Ovary (tissue), 9 donors: ENCODE data around the gene EMC8. TPM values are rescaled to one million over a fixed set of nuclear protein-coding genes. Genes with fewer than 3 reads are reported as not detected.
"Not testable (repeated sequence)": the region's sequence is repeated elsewhere in the genome, so short reads cannot be mapped to it uniquely, and the experiment has no call there.

Source experiments
- DNase-seq, 5 donors: peaks; one replicate each; pipeline ENCODE4 v3.0.0-alpha.2; 2019 to 2020
- H3K27ac ChIP-seq, 2 donors: fragments of 200-600 bp; one replicate each; pipeline versions ENCODE4 v1.5.1 to v1.8.0; 2019 to 2022
- H3K27me3 ChIP-seq: fragments of 200-600 bp; one replicate; pipeline ENCODE4 v1.8.0; 2022
- H3K36me3 ChIP-seq: fragments of 200-600 bp; sonication (generic); one replicate; pipeline ENCODE4 v1.5.1; 2019
- H3K4me1 ChIP-seq: one replicate; pipeline ENCODE4 v1.8.1; 2013; ENCODE audit warnings: mild to moderate bottlenecking, moderate library complexity; ENCODE audit not compliant: insufficient read depth
- H3K4me3 ChIP-seq: fragments of 200-600 bp; sonication (generic); one replicate; pipeline ENCODE4 v1.5.1; 2017
- H3K9me3 ChIP-seq, 2 donors: fragments of 200-600 bp in 1 of 2; sonication (generic) in 1 of 2; one replicate each; pipeline versions ENCODE4 v1.5.1 to v1.8.1; 2013 to 2019; ENCODE audit warnings: mild to moderate bottlenecking in 1 of 2, moderate library complexity in 1 of 2
- EP300 ChIP-seq: sonication (generic); formaldehyde crosslinking; IDR thresholded peaks from one replicate; pipeline ENCODE4 v1.6.1; 2017; ENCODE audit warnings: antibody characterized with exemption
- POLR2A ChIP-seq: fragments of 450-650 bp; IDR thresholded peaks from one replicate; pipeline ENCODE4 v1.6.1; 2017; ENCODE audit warnings: antibody characterized with exemption, mild to moderate bottlenecking, moderate library complexity
- WGBS, 3 donors: extraction: QIAGEN DNeasy Blood & Tissue Kit in 1 of 3; methylation state at CpG; one replicate each; pipeline versions ENCODE4 v1.1.5 to v1.1.7; 2013 to 2017; 5-methylcytosine and 5-hydroxymethylcytosine counted together
- intact Hi-C, 4 donors: fragments of 100-400 bp; cut with DNase I; formaldehyde crosslinking; loops; one replicate each; pipeline versions ENCODE4 v1.11.0 to v1.15.1; 2022 to 2023
- polyA plus RNA-seq, 2 donors: library from polyadenylated mRNA; stranded (reverse); fragments of 200-250 nt in 1 of 2; fragments of 350-450 nt in 1 of 2; fragmentation: Illumina TruSeq in 1 of 2; extraction: RNeasy Lipid Tissue Mini Kit (QIAGEN cat#74804) in 1 of 2; gene quantifications; one replicate each; pipeline ENCODE4 v1.2.3, GENCODE V29; 2013 to 2014
- total RNA-seq, 7 donors: library from RNA; depleted of rRNA in 2 of 7; stranded (reverse); fragments of >200 nt in 2 of 7; fragmentation: NEBNext Ultra II Directional in 3 of 7; extraction: Animal tissue kit (Norgen Biotek cat#: 25700) in 3 of 7; gene quantifications; one replicate each; pipeline versions ENCODE4 v1.1.0 to v1.2.4, GENCODE V29; 2016 to 2023
- TF ChIP-seq, protein P1 (sequence below), 3 donors: fragments of 450-650 bp in 2 of 3; fragments of 200-600 bp in 1 of 3; IDR thresholded peaks; one replicate each; pipeline versions ENCODE4 v1.5.1 to v1.8.0; 2016 to 2022; ENCODE audit warnings: antibody characterized with exemption in 3 of 3, mild to moderate bottlenecking in 1 of 3
- donor health status: DM: no; HTN: no; CAD: no; lungs with moderate emphysema.
- donor health status: DM: no; HTN: no; CAD: no.
- donor health status: Bipolar disorder and iron deficiency.
- donor health status: DM: yes; HTN: yes; CAD: no.
- donor health status: DM: no; HTN: no; CAD: no.
- donor health status: DM: yes; HTN: yes; CAD: no.

EMC8 gene
- total and polyA plus RNA-seq, 9 donors: 9.4 to 32.5 (median 20.2) TPM

DNA sequence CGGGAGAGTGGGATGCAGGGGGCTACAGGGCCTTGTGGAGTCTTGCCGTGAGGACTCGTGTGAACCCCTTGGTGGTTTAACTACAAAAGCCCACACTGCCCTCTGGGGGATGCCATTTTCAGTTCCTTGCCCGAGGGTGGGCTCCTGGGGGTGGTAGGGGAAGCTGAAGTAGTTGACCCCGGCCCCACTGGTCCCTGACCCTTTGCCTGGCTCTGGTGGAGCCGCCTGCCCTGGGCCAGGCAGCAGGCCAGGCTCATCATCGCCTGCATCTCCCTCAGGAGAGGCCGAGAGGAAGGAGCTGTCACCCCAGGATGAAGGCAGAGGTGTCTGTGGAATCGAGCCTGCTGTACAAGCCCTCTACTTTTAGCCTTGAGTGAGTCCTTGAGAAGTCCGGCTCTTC lies 10.3 kb upstream of the EMC8 start:
- DNase-seq: no peak
- no peak for TF ChIP-seq POLR2A
- Histone ChIP-seq H3K4me1 (no peaks in the 10 kb centered on the region), H3K27me3 (no peaks in the 10 kb centered on the region), H3K4me3 (no peak overlapping the region), H3K36me3 (no peaks in the 10 kb centered on the region), H3K27ac (no peak overlapping the region), H3K9me3 (no peaks in the 10 kb centered on the region)
- WGBS, 3 donors: 50 to 52% (median 51%) methylated on average over 10 of the region's 10 CpGs
- intact Hi-C loops: no loop called here

DNA sequence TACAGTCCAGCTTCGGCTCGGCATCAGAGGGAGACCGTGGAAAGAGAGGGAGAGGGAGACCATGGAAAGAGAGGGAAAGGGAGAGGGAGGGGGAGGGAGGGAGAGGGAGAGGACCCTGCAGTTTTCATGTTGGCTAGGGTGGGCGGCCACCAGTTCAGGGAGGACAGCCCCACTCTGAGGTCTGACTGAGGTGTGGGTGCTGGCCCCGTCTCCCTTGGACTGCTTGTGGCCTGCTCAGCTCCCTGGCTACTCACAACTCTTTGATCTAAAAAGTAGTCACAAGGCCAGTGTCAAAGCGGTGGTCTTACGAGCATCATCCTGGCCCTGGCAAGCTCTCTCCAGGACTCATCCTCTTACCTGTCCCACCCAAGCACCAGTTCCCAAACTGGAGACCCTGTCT lies 9.6 kb upstream of the EMC8 start:
- Histone ChIP-seq H3K4me1 (no peaks in the 10 kb centered on the region), H3K27me3 (no peaks in the 10 kb centered on the region), H3K9me3 (no peaks in the 10 kb centered on the region), H3K36me3 (no peaks in the 10 kb centered on the region), H3K27ac (no peak overlapping the region), H3K4me3 (no peak overlapping the region)
- no peak for TF ChIP-seq POLR2A
- no peak for TF ChIP-seq EP300
- TF ChIP-seq, protein P1, sequence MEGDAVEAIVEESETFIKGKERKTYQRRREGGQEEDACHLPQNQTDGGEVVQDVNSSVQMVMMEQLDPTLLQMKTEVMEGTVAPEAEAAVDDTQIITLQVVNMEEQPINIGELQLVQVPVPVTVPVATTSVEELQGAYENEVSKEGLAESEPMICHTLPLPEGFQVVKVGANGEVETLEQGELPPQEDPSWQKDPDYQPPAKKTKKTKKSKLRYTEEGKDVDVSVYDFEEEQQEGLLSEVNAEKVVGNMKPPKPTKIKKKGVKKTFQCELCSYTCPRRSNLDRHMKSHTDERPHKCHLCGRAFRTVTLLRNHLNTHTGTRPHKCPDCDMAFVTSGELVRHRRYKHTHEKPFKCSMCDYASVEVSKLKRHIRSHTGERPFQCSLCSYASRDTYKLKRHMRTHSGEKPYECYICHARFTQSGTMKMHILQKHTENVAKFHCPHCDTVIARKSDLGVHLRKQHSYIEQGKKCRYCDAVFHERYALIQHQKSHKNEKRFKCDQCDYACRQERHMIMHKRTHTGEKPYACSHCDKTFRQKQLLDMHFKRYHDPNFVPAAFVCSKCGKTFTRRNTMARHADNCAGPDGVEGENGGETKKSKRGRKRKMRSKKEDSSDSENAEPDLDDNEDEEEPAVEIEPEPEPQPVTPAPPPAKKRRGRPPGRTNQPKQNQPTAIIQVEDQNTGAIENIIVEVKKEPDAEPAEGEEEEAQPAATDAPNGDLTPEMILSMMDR (IDR thresholded peaks at IDR 0.05): no peak
- no peak for DNase-seq
- intact Hi-C loops: no loop called here
- WGBS, 3 donors: 93 to 95% (median 95%) methylated on average over 7 of the region's 7 CpGs

DNA sequence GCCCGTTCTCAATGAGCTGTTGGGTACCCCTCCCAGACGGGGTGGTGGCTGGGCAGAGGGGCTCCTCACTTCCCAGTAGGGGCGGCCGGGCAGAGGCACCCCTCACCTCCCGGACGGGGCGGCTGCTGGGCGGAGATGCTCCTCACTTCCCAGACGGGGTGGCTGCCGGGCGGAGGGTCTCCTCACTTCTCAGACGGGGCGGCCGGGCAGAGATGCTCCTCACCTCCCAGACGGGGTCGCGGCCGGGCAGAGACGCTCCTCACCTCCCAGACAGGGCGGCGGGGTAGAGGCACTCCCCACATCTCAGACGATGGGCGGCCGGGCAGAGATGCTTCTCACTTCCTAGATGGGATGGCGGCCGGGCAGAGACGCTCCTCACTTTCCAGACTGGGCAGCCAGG lies 8.8 kb upstream of the EMC8 start:
- 89 to 96% (median 93%) methylated on average over 4 to 21 of the region's 27 CpGs for WGBS, 3 donors
- not testable (repeated sequence) for H3K4me3 ChIP-seq

DNA sequence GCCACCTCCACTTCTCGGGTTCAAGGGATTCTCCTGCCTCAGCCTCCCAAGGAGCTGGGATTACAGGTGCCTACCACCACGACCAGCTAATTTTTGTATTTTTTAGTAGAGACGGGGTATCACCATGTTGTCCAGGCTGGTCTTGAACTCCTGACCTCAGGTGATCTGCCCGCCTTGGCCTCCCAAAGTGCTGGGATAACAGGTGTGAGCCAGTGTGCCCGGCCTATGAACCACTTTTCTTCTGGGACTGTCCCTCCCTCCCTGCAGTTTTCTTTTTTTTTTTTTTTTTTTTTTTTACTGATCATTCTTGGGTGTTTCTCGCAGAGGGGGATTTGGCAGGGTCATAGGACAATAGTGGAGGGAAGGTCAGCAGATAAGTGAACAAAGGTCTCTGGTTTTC lies 8.0 kb upstream of the EMC8 start:
- H3K36me3 ChIP-seq, H3K4me3 ChIP-seq, H3K27me3 ChIP-seq, intact Hi-C loops, DNase-seq, H3K9me3 ChIP-seq, H3K4me1 ChIP-seq, H3K27ac ChIP-seq: not testable (repeated sequence)
- WGBS, 3 donors: 86 to 92% (median 91%) methylated on average over 5 to 6 of the region's 6 CpGs

More for the DNA sequence above, 8.8 kb upstream of the EMC8 start:
- DNase-seq, H3K27ac ChIP-seq, intact Hi-C loops, H3K4me1 ChIP-seq, H3K36me3 ChIP-seq, H3K27me3 ChIP-seq, H3K9me3 ChIP-seq: not testable (repeated sequence)

DNA sequence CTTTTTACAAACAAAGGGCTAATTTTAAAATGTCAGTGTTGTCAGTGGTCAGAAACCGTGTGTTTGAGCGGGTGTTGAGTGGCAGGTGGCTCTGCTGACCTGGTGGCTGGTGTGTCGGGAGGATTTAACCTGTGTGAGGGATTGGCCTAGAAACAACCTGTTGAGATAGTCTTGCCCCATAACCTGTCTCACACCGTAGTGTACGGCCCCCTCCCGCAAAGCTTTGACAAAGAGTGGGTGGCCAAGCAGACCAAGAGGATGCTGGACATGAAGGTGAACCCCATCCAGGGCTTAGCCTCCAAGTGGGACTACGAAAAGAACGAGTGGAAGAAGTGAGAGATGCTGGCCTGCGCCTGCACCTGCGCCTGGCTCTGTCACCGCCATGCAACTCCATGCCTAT lies 7.2 kb upstream of the EMC8 start:
- no peak for TF ChIP-seq EP300
- TF ChIP-seq, protein P1 (IDR thresholded peaks at IDR 0.05): no peak
- TF ChIP-seq POLR2A: no peak
- no peaks in the 10 kb centered on the region for H3K36me3 ChIP-seq
- no peak for DNase-seq
- H3K4me1 ChIP-seq: no peaks in the 10 kb centered on the region
- H3K27ac ChIP-seq: no peak overlapping the region
- H3K4me3 ChIP-seq: no peak overlapping the region
- no peaks in the 10 kb centered on the region for H3K9me3 ChIP-seq
- intact Hi-C loops: no loop called here
- H3K27me3 ChIP-seq: no peaks in the 10 kb centered on the region
- WGBS, 3 donors: 90 to 94% (median 91%) methylated on average over 11 of the region's 11 CpGs

DNA sequence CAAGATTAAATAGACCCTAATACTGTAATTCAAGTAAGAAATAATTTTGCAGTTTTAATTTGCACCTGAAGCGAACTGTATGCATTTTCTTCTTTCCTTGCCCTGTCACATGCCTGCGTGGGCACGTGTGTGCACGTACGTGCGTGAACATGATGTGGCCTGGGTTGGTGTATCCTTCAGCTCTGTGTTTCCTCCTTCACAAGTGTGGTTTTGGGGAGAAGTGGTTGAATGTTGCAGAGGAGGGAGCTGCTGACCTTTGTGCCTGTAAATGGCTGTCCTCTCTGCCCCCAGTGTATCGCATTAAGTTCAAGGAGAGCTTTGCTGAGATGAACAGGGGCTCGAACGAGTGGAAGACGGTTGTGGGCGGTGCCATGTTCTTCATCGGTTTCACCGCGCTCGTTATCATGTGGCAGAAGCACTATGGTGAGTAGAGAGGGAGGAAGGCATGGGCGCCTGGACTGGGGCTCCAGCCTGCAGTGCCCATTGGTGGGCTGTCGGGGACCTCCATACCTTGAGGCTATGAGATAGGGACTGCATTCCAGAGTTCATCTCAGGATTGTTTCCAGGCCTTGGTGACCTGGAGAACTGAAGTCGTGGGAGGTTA lies 6.2 kb upstream of the EMC8 start:
- no peak overlapping the region for H3K4me3 ChIP-seq
- H3K27me3 ChIP-seq: no peaks in the 10 kb centered on the region
- no peak overlapping the region for H3K27ac ChIP-seq
- H3K9me3 ChIP-seq: no peaks in the 10 kb centered on the region
- TF ChIP-seq, protein P1 (IDR thresholded peaks at IDR 0.05): no peak
- TF ChIP-seq EP300 (no peak), POLR2A (no peak)
- WGBS, 3 donors: 79 to 82% (median 80%) methylated on average over 17 to 18 of the region's 18 CpGs
- peaks cover 2% of the 10 kb centered on the region for H3K4me1 ChIP-seq
- no peak for DNase-seq
- intact Hi-C loops: no loop called here
- H3K36me3 ChIP-seq: no peaks in the 10 kb centered on the region
